HCT116 (cell line): ENCODE data around the gene PAGE4. TPM values are rescaled to one million over a fixed set of nuclear protein-coding genes. Genes with fewer than 3 reads are reported as not detected.
A peak's percentile ranks its signal among the peaks of the same experiment; 100 is the strongest.

Source experiments
- ATAC-seq: fragments of 200-7000 bp; cut with Tn5 transposase; 2 replicates; pipeline ENCODE4 v1.9.1; 2020; ENCODE audit warnings: mild to moderate bottlenecking, moderate library complexity
- BruUV-seq: library from RNA; stranded (reverse); fragments of 400-500 nt; replicated peaks from 2 replicates; lab custom pipeline; 2021; lab: Mats Ljungman, UMichigan
- CTCF ChIA-PET: fragments of 300-600 bp; sonication (Branson Sonifier 250); formaldehyde crosslinking; loops from one replicate; lab custom pipeline; 2021; ENCODE audit warnings: antibody characterized with exemption; lab: Charles Lee
- POLR2A ChIA-PET: fragments of 300-600, 350-600 bp; sonication (Branson Sonifier 250); formaldehyde crosslinking; loops from one replicate; lab custom pipeline; 2021; ENCODE audit warnings: antibody characterized with exemption; lab: Charles Lee
- RAD21 ChIA-PET, 2 experiments: fragments of 300-600 bp; sonication (Branson Sonifier 250); formaldehyde crosslinking; loops; one replicate each; lab custom pipeline; 2023; ENCODE audit warnings: low total read pairs in 2 of 2; ENCODE audit not compliant: uncharacterized antibody in 2 of 2, unreplicated experiment in 2 of 2, low non-redundant PET in 1 of 2; lab: Charles Lee
- DNase-seq: peaks from one replicate; pipeline ENCODE4 v3.0.0-alpha.2; 2010; ENCODE audit warnings: low read depth, low spot score
- H2AFZ ChIP-seq: fragments of 200-600 bp; shearing (Covaris generic), sonication (generic); 2 replicates; pipeline ENCODE4 v1.6.1; 2017; ENCODE audit warnings: low read depth, mixed run types, mixed read lengths, antibody characterized with exemption, low read length; ENCODE audit not compliant: poor library complexity, severe bottlenecking
- H3K27ac ChIP-seq: 2 replicates; pipeline ENCODE4 v1.5.1; 2012; ENCODE audit warnings: low read depth, low read length
- H3K27me3 ChIP-seq: fragments of 200-600 bp; sonication (generic); 2 replicates; pipeline ENCODE4 v1.6.1; 2016; ENCODE audit warnings: mixed run types, low read length, mixed read lengths; ENCODE audit not compliant: insufficient read depth
- H3K36me3 ChIP-seq, 2 experiments: fragments of 200-500 bp in 1 of 2; fragments of 200-600 bp in 1 of 2; sonication (Bioruptor generic) in 1 of 2; sonication (generic) in 1 of 2; 2 replicates each; pipeline versions ENCODE4 v1.5.1 to v1.6.1; 2014 to 2016; ENCODE audit warnings: low read length in 2 of 2, inconsistent platforms in 1 of 2, mixed read lengths in 1 of 2, mixed run types in 1 of 2; ENCODE audit not compliant: insufficient read depth in 2 of 2, control insufficient read depth in 1 of 2
- H3K4me1 ChIP-seq, 2 experiments: fragments of 200-600 bp in 1 of 2; sonication (generic) in 1 of 2; 2 replicates each; pipeline versions ENCODE4 v1.5.1 to v1.6.1; 2012 to 2017; ENCODE audit warnings: low read length in 2 of 2, inconsistent platforms in 1 of 2, mild to moderate bottlenecking in 1 of 2, mixed read lengths in 1 of 2, mixed run types in 1 of 2, moderate library complexity in 1 of 2; ENCODE audit not compliant: insufficient read depth in 2 of 2, control insufficient read depth in 1 of 2
- H3K4me2 ChIP-seq: fragments of 200-600 bp; sonication (generic); 2 replicates; pipeline ENCODE4 v1.6.1; 2017; ENCODE audit warnings: mixed run types, low read length, mixed read lengths
- H3K4me3 ChIP-seq, 2 experiments: fragments of 200-600 bp in 1 of 2; sonication (generic) in 1 of 2; replicated peaks in 1 of 2; 2 replicates each; pipeline ENCODE4 v1.5.1; 2011 to 2016; ENCODE audit warnings: low read length in 2 of 2, control low read depth in 1 of 2, low read depth in 1 of 2, mild to moderate bottlenecking in 1 of 2, mixed read lengths in 1 of 2, mixed run types in 1 of 2
- H3K79me2 ChIP-seq: fragments of 200-600 bp; sonication (generic); 2 replicates; pipeline ENCODE4 v1.6.1; 2017; ENCODE audit warnings: mild to moderate bottlenecking, mixed run types, low read length, moderate library complexity, mixed read lengths; ENCODE audit not compliant: insufficient read depth
- H3K9ac ChIP-seq: fragments of 200-600 bp; sonication (generic); 2 replicates; pipeline ENCODE4 v1.6.1; 2016; ENCODE audit warnings: low read length, mixed read lengths
- H3K9me2 ChIP-seq: fragments of 200-600 bp; sonication (generic), shearing (Covaris generic); 2 replicates; pipeline ENCODE4 v1.6.1; 2017; ENCODE audit warnings: mixed run types, mild to moderate bottlenecking, moderate library complexity; ENCODE audit not compliant: insufficient read depth
- H3K9me3 ChIP-seq, 2 experiments: fragments of 200-500 bp in 1 of 2; fragments of 200-600 bp in 1 of 2; sonication (Bioruptor generic) in 1 of 2; sonication (generic) in 1 of 2; 2 replicates each; pipeline ENCODE4 v1.6.1; 2014 to 2017; ENCODE audit warnings: low read length in 2 of 2, mixed read lengths in 2 of 2, inconsistent platforms in 1 of 2, low read depth in 1 of 2, mild to moderate bottlenecking in 1 of 2, mixed run types in 1 of 2, moderate library complexity in 1 of 2; ENCODE audit not compliant: control insufficient read depth in 1 of 2, insufficient read depth in 1 of 2
- H4K20me1 ChIP-seq: fragments of 200-600 bp; sonication (generic), shearing (Covaris generic); 2 replicates; pipeline ENCODE4 v1.6.1; 2017; ENCODE audit warnings: mixed run types, mild to moderate bottlenecking, moderate library complexity; ENCODE audit not compliant: insufficient read depth
- CBX3 ChIP-seq: IDR thresholded peaks from 2 replicates; pipeline ENCODE4 v1.6.1; 2012; ENCODE audit warnings: low read depth
- CEBPB ChIP-seq: IDR thresholded peaks from 2 replicates; pipeline ENCODE4 v1.6.1; 2012; ENCODE audit warnings: low read depth
- EGR1 ChIP-seq: IDR thresholded peaks from 2 replicates; pipeline ENCODE4 v1.6.1; 2012; ENCODE audit warnings: low read depth
- ELF1 ChIP-seq: IDR thresholded peaks from 2 replicates; pipeline ENCODE4 v1.6.1; 2012; ENCODE audit warnings: low read depth, borderline replicate concordance
- JUND ChIP-seq: IDR thresholded peaks from 2 replicates; pipeline ENCODE4 v1.6.1; 2012
- MAX ChIP-seq: IDR thresholded peaks from 2 replicates; pipeline ENCODE4 v1.6.1; 2012
- POLR2AphosphoS5 ChIP-seq: IDR thresholded peaks from 2 replicates; pipeline ENCODE4 v1.6.1; 2011; ENCODE audit warnings: mild to moderate bottlenecking, low read depth, low read length, moderate library complexity
- REST ChIP-seq: IDR thresholded peaks from 2 replicates; pipeline ENCODE4 v1.6.1; 2012; ENCODE audit warnings: low read depth
- SRF ChIP-seq: IDR thresholded peaks from 2 replicates; pipeline ENCODE4 v1.6.1; 2012; ENCODE audit warnings: low read depth
- TCF7L2 ChIP-seq: IDR thresholded peaks from 2 replicates; pipeline ENCODE4 v1.7.0; 2011; ENCODE audit warnings: borderline replicate concordance, inconsistent platforms; ENCODE audit not compliant: insufficient read depth, insufficient read length; ENCODE audit errors: extremely low read depth
- ZBTB33 ChIP-seq: IDR thresholded peaks from 2 replicates; pipeline ENCODE4 v1.6.1; 2011; ENCODE audit warnings: mild to moderate bottlenecking, low read length, moderate library complexity; ENCODE audit not compliant: insufficient replicate concordance; ENCODE audit errors: extremely low read depth
- ZFX ChIP-seq: fragments of 450-650 bp; IDR thresholded peaks from 2 replicates; pipeline ENCODE4 v1.6.1; 2017
- ZNF274 ChIP-seq: fragments of 200-500 bp; sonication (Bioruptor generic); IDR thresholded peaks from 2 replicates; pipeline ENCODE4 v1.6.1; 2014; ENCODE audit warnings: mild to moderate bottlenecking, low read depth, low read length, inconsistent platforms
- intact Hi-C: fragments of 100-400 bp; cut with micrococcal nuclease; formaldehyde crosslinking; loops from 2 replicates; pipeline ENCODE4 v1.10.0; 2022
- total RNA-seq: library from RNA; stranded (reverse); gene quantifications from one replicate; pipeline ENCODE4 v1.2.1, GENCODE V29; 2021; ENCODE audit not compliant: unreplicated experiment

The PAGE4 gene
- total RNA-seq, 1 experiment from 2014 or later = not detected

- intact Hi-C loops = loop anchor here (10.0 kb wide), 1 partner anchor 705 kb away; no protein-coding TSS in a partner anchor
Observed at GRCh38 chrX:49879656-49880277, 50.7 kb downstream of the PAGE4 start.

DNA sequence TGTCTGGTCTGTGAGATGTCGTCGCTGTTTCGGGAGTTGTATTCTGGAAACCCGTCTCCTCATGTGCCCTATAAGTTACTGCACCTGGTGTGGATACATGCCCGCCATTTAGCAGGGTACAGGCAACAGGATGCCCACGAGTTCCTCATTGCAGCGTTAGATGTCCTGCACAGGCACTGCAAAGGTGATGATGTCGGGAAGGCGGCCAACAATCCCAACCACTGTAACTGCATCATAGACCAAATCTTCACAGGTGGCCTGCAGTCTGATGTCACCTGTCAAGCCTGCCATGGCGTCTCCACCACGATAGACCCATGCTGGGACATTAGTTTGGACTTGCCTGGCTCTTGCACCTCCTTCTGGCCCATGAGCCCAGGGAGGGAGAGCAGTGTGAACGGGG, 51.6 kb downstream of the PAGE4 start:
- intact Hi-C loops = no loop called here
- no peak for ATAC-seq
- no peaks in the 10 kb centered on the region for H4K20me1 ChIP-seq
- TSS peak; percentile 69 for BruUV-seq
- RAD21 ChIA-PET = no interaction called here
- no peak for DNase-seq
- no peaks in the 10 kb centered on the region for H3K9me3 ChIP-seq
- no peak overlapping the region for H3K4me3 ChIP-seq
- H3K4me2 ChIP-seq = peak overlapping the region; percentile 79; the same call in 1 of the 2 replicates
- H2AFZ ChIP-seq = no peak overlapping the region
- no peak overlapping the region for H3K27ac ChIP-seq
- no peaks in the 10 kb centered on the region for H3K27me3 ChIP-seq
- CTCF ChIA-PET = interaction anchor here (1.1 kb wide), 1 partner anchor 40 kb away, joined by 3 read pairs; no protein-coding TSS in a partner anchor
- H3K36me3 ChIP-seq = no peaks in the 10 kb centered on the region
- peaks cover 4 to 14% of the 10 kb centered on the region in 2 experiments; a peak in 2 of 4 replicates for H3K4me1 ChIP-seq
- no peaks in the 10 kb centered on the region for H3K79me2 ChIP-seq
- POLR2A ChIA-PET = no interaction called here
- H3K9me2 ChIP-seq = no peaks in the 10 kb centered on the region
- no peak overlapping the region for H3K9ac ChIP-seq
- TF ChIP-seq MAX (no peak), REST (no peak), CEBPB (no peak), SRF (no peak), ZBTB33 (no peak), EGR1 (no peak), POLR2AphosphoS5 (no peak), JUND (no peak), ZNF274 (no peak), CBX3 (no peak)

More at GRCh38 chrX:49879656-49880277, 50.7 kb downstream of the PAGE4 start:
- RAD21 ChIA-PET = no interaction called here
- Histone ChIP-seq H3K27me3 (no peaks in the 10 kb centered on the region), H3K27ac (peak overlapping the region; percentile 61), H2AFZ (no peak overlapping the region), H3K9me2 (no peaks in the 10 kb centered on the region), H3K4me1 (peaks cover 4 to 14% of the 10 kb centered on the region in 2 experiments; a peak in 2 of 4 replicates), H3K9ac (peak overlapping the region; percentile 47), H3K79me2 (no peaks in the 10 kb centered on the region), H3K4me3 (peak overlapping the region; percentile 51 to 55), H4K20me1 (no peaks in the 10 kb centered on the region), H3K4me2 (peak overlapping the region; percentile 79), H3K9me3 (no peaks in the 10 kb centered on the region), H3K36me3 (no peaks in the 10 kb centered on the region)
- no peak for TF ChIP-seq ZFX
- TF ChIP-seq ELF1 = no peak
- no peak for TF ChIP-seq TCF7L2
- DNase-seq (no peak), ATAC-seq (peak; percentile 19)
- CTCF ChIA-PET = interaction anchor here (1.1 to 1.5 kb wide), 2 partner anchors 40 to 42 kb away, joined by 3 to 5 read pairs; partner anchors contain the start of gene CLCN5
- BruUV-seq = no TSS peak
- POLR2A ChIA-PET = no interaction called here
